GM21717 (cell line): ENCODE data around the gene GAPT.

ENCODE experiments used
- ATAC-seq: cut with Tn5 transposase; IDR thresholded peaks from one replicate; pipeline ENCODE4 v1.9.1; 2021; ENCODE audit warnings: mild to moderate bottlenecking, moderate library complexity; ENCODE audit not compliant: unreplicated experiment

The GAPT gene

GRCh38 chr5:58460732-58461286 lies 30.4 kb upstream of the GAPT start:
- peak; percentile 80 for ATAC-seq

GRCh38 chr5:58462154-58462553 lies 29.1 kb upstream of the GAPT start:
- no peak for ATAC-seq

GRCh38 chr5:58462623-58463230 lies 28.5 kb upstream of the GAPT start:
- ATAC-seq, result no peak

- ATAC-seq, result peak; percentile 100
Measured at GRCh38 chr5:58466939-58467338, 24.3 kb upstream of the GAPT start.

GRCh38 chr5:58469896-58470295 lies 21.3 kb upstream of the GAPT start:
- ATAC-seq, result no peak

- ATAC-seq, result no peak
Measured at GRCh38 chr5:58475404-58475803, 15.8 kb upstream of the GAPT start.

- no peak for ATAC-seq
Measured at GRCh38 chr5:58477760-58478376, 13.4 kb upstream of the GAPT start.

GRCh38 chr5:58481066-58481676 lies 10.1 kb upstream of the GAPT start:
- ATAC-seq, result no peak

- ATAC-seq, result no peak
Measured at GRCh38 chr5:58481828-58482227, 9.4 kb upstream of the GAPT start.

- ATAC-seq, result no peak
Measured at GRCh38 chr5:58482536-58482935, 8.7 kb upstream of the GAPT start.

GRCh38 chr5:58484505-58484904 lies 6.7 kb upstream of the GAPT start:
- ATAC-seq, result no peak

- no peak for ATAC-seq
Measured at GRCh38 chr5:58486290-58486689, 4.9 kb upstream of the GAPT start.

GRCh38 chr5:58490402-58491050 lies 709 bp upstream of the GAPT start:
- no peak for ATAC-seq

- no peak for ATAC-seq
Measured at GRCh38 chr5:58493141-58493540, 1.9 kb downstream of the GAPT start.

GRCh38 chr5:58496488-58496887 lies 5.3 kb downstream of the GAPT start:
- no peak for ATAC-seq

- ATAC-seq, result no peak
Measured at GRCh38 chr5:58497386-58497785, 6.2 kb downstream of the GAPT start.

GRCh38 chr5:58497921-58498320 lies 6.7 kb downstream of the GAPT start:
- ATAC-seq, result no peak

- ATAC-seq, result no peak
Measured at GRCh38 chr5:58498340-58498942, 7.2 kb downstream of the GAPT start.

GRCh38 chr5:58499231-58499630 lies 8.0 kb downstream of the GAPT start:
- no peak for ATAC-seq

- ATAC-seq, result no peak
Measured at GRCh38 chr5:58499941-58500340, 8.7 kb downstream of the GAPT start.

GRCh38 chr5:58501778-58502417 lies 10.7 kb downstream of the GAPT start:
- no peak for ATAC-seq
